B cell (primary cell): ENCODE measurements around the gene CDX1. TPM values are rescaled to one million over a fixed set of nuclear protein-coding genes. Genes with fewer than 3 reads are reported as not detected.

Experiments
- ATAC-seq: fragments of 200-7000 bp; cut with Tn5 transposase; one replicate; pipeline ENCODE4 v1.10.0; 2021; ENCODE audit warnings: low read depth, mild to moderate bottlenecking, moderate number of reproducible peaks, moderate library complexity
- CTCF ChIA-PET: fragments of 350-600 bp; sonication (Branson Sonifier 250); formaldehyde crosslinking; loops from one replicate; lab custom pipeline; 2021; ENCODE audit warnings: antibody characterized with exemption, inconsistent platforms; lab: Charles Lee
- POLR2A ChIA-PET: fragments of 350-600 bp; sonication (Branson Sonifier 250); formaldehyde crosslinking; loops from one replicate; lab custom pipeline; 2021; ENCODE audit warnings: antibody characterized with exemption; lab: Charles Lee
- DNase-seq: peaks from one replicate; pipeline ENCODE4 v3.0.0; 2013
- H2AFZ ChIP-seq: 2 replicates; pipeline ENCODE4 v1.6.1; 2012; ENCODE audit warnings: mild to moderate bottlenecking, low read depth, low read length; ENCODE audit not compliant: insufficient read depth, poor library complexity, severe bottlenecking
- H3K27ac ChIP-seq, 2 donors: 1 replicate in 1 of 2; 2 replicates in 1 of 2; pipeline ENCODE4 v1.5.1; 2012 to 2013; ENCODE audit warnings: low read length in 2 of 2, mild to moderate bottlenecking in 2 of 2, moderate library complexity in 1 of 2
- H3K27me3 ChIP-seq, 4 experiments: fragments of 200-600 bp in 1 of 4; sonication (generic) in 1 of 4; replicated peaks in 1 of 4; 1 replicate in 2 of 4; 2 replicates in 2 of 4; pipeline versions ENCODE4 v1.6.1 to v1.7.0; 2013 to 2016; ENCODE audit warnings: low read length in 3 of 4, mild to moderate bottlenecking in 2 of 4, mixed read lengths in 1 of 4, moderate library complexity in 1 of 4; ENCODE audit not compliant: insufficient read depth in 4 of 4, control insufficient read depth in 3 of 4; ENCODE audit errors: control extremely low read depth in 1 of 4
- H3K36me3 ChIP-seq, 2 experiments: replicated peaks in 1 of 2; 1 replicate in 1 of 2; 2 replicates in 1 of 2; pipeline versions ENCODE4 v1.6.1 to v1.7.1; 2013; ENCODE audit warnings: low read length in 1 of 2; ENCODE audit not compliant: insufficient read depth in 2 of 2, control insufficient read depth in 1 of 2; ENCODE audit errors: control extremely low read depth in 1 of 2, extremely low read depth in 1 of 2
- H3K4me1 ChIP-seq, 2 donors: fragments of 200-600 bp in 1 of 2; sonication (generic) in 1 of 2; 1 replicate in 1 of 2; 2 replicates in 1 of 2; pipeline versions ENCODE4 v1.5.1 to v1.6.1; 2013 to 2017; ENCODE audit warnings: low read length in 2 of 2; ENCODE audit not compliant: control insufficient read depth in 2 of 2, insufficient read depth in 2 of 2
- H3K4me2 ChIP-seq: replicated peaks from 2 replicates; pipeline ENCODE3; 2012; ENCODE audit warnings: mild to moderate bottlenecking, low read depth, low read length; ENCODE audit not compliant: poor library complexity, severe bottlenecking
- H3K4me3 ChIP-seq, 5 experiments: fragments of 200-600 bp in 1 of 5; sonication (generic) in 1 of 5; 1 replicate in 3 of 5; 2 replicates in 2 of 5; pipeline versions ENCODE4 v1.5.1 to v1.7.0; 2011 to 2016; ENCODE audit warnings: low read length in 4 of 5, mild to moderate bottlenecking in 4 of 5, low read depth in 2 of 5, control low read depth in 1 of 5, moderate library complexity in 1 of 5; ENCODE audit not compliant: insufficient read depth in 1 of 5; ENCODE audit errors: control extremely low read depth in 1 of 5, extremely low read depth in 1 of 5
- H3K79me2 ChIP-seq: fragments of 200-600 bp; sonication (generic); one replicate; pipeline ENCODE4 v1.6.0; 2016; ENCODE audit warnings: low read length; ENCODE audit not compliant: control insufficient read depth, insufficient read depth
- H3K9ac ChIP-seq: fragments of 200-600 bp; sonication (generic); 2 replicates; pipeline ENCODE4 v1.6.1; 2017; ENCODE audit warnings: mild to moderate bottlenecking, low read length, moderate library complexity
- H3K9me3 ChIP-seq, 3 donors: one replicate each; pipeline versions ENCODE4 v1.6.1 to v1.7.1; 2013; ENCODE audit warnings: low read length in 2 of 3; ENCODE audit not compliant: control insufficient read depth in 2 of 3, insufficient read depth in 1 of 3; ENCODE audit errors: control extremely low read depth in 1 of 3
- H4K20me1 ChIP-seq: 2 replicates; pipeline ENCODE4 v1.6.0; 2012; ENCODE audit warnings: mild to moderate bottlenecking, low read length; ENCODE audit not compliant: insufficient read depth, control insufficient read depth, poor library complexity, severe bottlenecking
- H3K27ac Mint-ChIP-seq: one replicate; pipeline ENCODE4 v1.8.0; 2021; ENCODE audit warnings: mixed read lengths
- H3K27me3 Mint-ChIP-seq: one replicate; pipeline ENCODE4 v1.8.0; 2021; ENCODE audit warnings: mixed read lengths
- H3K4me1 Mint-ChIP-seq: one replicate; pipeline ENCODE4 v1.8.0; 2021; ENCODE audit warnings: mixed read lengths
- H3K4me3 Mint-ChIP-seq: one replicate; pipeline ENCODE4 v1.8.0; 2021; ENCODE audit warnings: mixed read lengths
- H3K9me3 Mint-ChIP-seq: one replicate; pipeline ENCODE4 v1.8.0; 2022; ENCODE audit warnings: mixed read lengths; ENCODE audit not compliant: insufficient read depth
- EZH2 ChIP-seq: IDR thresholded peaks from 2 replicates; pipeline ENCODE4 v1.6.1; 2012; ENCODE audit warnings: borderline replicate concordance, low read depth, mild to moderate bottlenecking, moderate library complexity, low read length; ENCODE audit not compliant: insufficient read depth, poor library complexity, severe bottlenecking
- WGBS: methylation state at CpG from one replicate; pipeline ENCODE4 v1.1.5; 2013; ENCODE audit warnings: missing lambda C conversion rate; ENCODE audit not compliant: insufficient coverage; 5-methylcytosine and 5-hydroxymethylcytosine counted together
- intact Hi-C: fragments of 100-400 bp; cut with micrococcal nuclease; formaldehyde crosslinking; loops from one replicate; pipeline ENCODE4 v1.10.0; 2022
- polyA plus RNA-seq: library from polyadenylated mRNA; depleted of rRNA; stranded (reverse); fragments of >200 nt; gene quantifications from 2 replicates; pipeline ENCODE4 v1.2.3, GENCODE V29; 2012
- total RNA-seq, 2 donors: library from RNA; stranded (reverse); fragments of 120-200 nt in 1 of 2; gene quantifications; 1 replicate in 1 of 2; 2 replicates in 1 of 2; pipeline versions ENCODE4 v1.2.3 to v1.2.4, GENCODE V29; 2013 to 2022
- TF ChIP-seq, protein P1 (sequence below): fragments of 200-600 bp; IDR thresholded peaks from one replicate; pipeline ENCODE4 v1.8.0; 2022; ENCODE audit warnings: antibody characterized with exemption, mild to moderate bottlenecking

CDX1 gene
- total and polyA plus RNA-seq, 2 donors (not counting 1 experiment from before 2014, with no cell fraction given): not detected

DNA sequence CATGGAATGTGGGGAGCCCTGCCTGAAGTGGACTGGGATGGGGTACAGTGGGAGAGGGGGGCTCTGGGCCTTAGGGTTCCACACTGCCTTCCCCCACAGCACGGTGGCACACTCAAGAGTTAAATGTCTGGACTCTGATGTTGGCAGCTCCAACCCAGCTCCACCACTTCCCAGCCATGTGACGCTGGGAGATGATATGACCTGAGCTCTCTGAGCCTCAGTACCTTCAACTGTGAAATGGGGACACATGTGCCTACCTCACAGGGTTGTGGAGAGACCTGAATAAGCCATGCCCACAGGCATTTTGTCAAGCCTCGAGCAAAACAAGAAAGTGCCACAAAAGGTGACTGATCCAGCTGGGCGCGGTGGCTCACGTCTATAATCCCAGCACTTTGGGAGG, 7.5 kb upstream of the CDX1 start:
- DNase-seq (no peak), ATAC-seq (no peak)
- intact Hi-C loops: no loop called here
- H3K4me3 ChIP-seq: no peak overlapping the region
- no peak overlapping the region for H3K4me2 ChIP-seq
- Mint-ChIP-seq H3K27ac (no peak overlapping the region), H3K27me3 (no peaks in the 10 kb centered on the region), H3K9me3 (no peaks in the 10 kb centered on the region), H3K4me1 (peaks cover 33% of the 10 kb centered on the region), H3K4me3 (no peak overlapping the region)
- H3K4me1 ChIP-seq: peaks cover 21 to 28% of the 10 kb centered on the region in 2 donors
- H4K20me1 ChIP-seq: no peaks in the 10 kb centered on the region
- ChIA-PET POLR2A (no interaction called here), CTCF (interaction anchor here (0.8 to 2.7 kb wide), 4 partner anchors 13 to 192 kb away, joined by 4 to 11 read pairs (median 6); no protein-coding TSS in a partner anchor)
- no peaks in the 10 kb centered on the region for H3K27me3 ChIP-seq
- no peaks in the 10 kb centered on the region for H3K36me3 ChIP-seq
- H2AFZ ChIP-seq: no peak overlapping the region
- whole genome bisulfite sequencing: 85% methylated on average over 6 of the region's 6 CpGs
- no peak for TF ChIP-seq EZH2
- TF ChIP-seq, protein P1, sequence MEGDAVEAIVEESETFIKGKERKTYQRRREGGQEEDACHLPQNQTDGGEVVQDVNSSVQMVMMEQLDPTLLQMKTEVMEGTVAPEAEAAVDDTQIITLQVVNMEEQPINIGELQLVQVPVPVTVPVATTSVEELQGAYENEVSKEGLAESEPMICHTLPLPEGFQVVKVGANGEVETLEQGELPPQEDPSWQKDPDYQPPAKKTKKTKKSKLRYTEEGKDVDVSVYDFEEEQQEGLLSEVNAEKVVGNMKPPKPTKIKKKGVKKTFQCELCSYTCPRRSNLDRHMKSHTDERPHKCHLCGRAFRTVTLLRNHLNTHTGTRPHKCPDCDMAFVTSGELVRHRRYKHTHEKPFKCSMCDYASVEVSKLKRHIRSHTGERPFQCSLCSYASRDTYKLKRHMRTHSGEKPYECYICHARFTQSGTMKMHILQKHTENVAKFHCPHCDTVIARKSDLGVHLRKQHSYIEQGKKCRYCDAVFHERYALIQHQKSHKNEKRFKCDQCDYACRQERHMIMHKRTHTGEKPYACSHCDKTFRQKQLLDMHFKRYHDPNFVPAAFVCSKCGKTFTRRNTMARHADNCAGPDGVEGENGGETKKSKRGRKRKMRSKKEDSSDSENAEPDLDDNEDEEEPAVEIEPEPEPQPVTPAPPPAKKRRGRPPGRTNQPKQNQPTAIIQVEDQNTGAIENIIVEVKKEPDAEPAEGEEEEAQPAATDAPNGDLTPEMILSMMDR: no peak
- H3K27ac ChIP-seq: no peak overlapping the region
- H3K9me3 ChIP-seq: no peaks in the 10 kb centered on the region
- H3K9ac ChIP-seq: no peak overlapping the region
- H3K79me2 ChIP-seq: no peaks in the 10 kb centered on the region

DNA sequence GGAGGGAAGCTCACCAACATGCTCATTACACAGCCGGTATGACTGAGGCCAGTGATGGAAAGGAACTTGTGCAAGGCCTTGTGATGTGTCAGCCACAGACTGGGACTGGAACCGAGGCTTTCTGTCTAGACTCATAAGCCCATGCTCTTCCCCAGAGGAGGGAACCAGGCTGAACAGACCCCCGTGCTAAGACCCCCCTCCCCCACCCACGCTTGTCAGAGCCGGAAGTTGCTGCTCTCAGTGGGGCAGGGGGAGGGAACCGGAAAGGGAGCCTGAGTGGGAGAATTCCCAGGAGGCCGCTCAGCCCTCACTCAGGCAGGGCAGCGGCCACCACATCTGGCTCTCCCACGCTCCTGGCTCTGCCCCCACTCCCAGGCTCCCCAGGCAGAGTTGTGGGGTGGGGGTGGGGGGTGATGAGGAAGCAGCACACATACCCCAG, 6.8 kb upstream of the CDX1 start:
- POLR2A ChIA-PET: interaction anchor here (0.6 kb wide), 1 partner anchor 236 kb away, joined by 3 read pairs; no protein-coding TSS in a partner anchor
- H4K20me1 ChIP-seq: no peaks in the 10 kb centered on the region
- H3K27me3 ChIP-seq: no peaks in the 10 kb centered on the region
- H3K27ac ChIP-seq: no peak overlapping the region
- no peak overlapping the region for H3K4me3 ChIP-seq
- no peaks in the 10 kb centered on the region for H3K79me2 ChIP-seq
- no CpG with 5 or more reads among the region's 9 CpGs for WGBS
- no peaks in the 10 kb centered on the region for H3K9me3 ChIP-seq
- Mint-ChIP-seq H3K27ac (no peak overlapping the region), H3K4me1 (peaks cover 29% of the 10 kb centered on the region), H3K9me3 (no peaks in the 10 kb centered on the region), H3K4me3 (no peak overlapping the region), H3K27me3 (no peaks in the 10 kb centered on the region)
- H3K36me3 ChIP-seq: no peaks in the 10 kb centered on the region
- peaks cover 21 to 28% of the 10 kb centered on the region in 2 donors for H3K4me1 ChIP-seq
- H2AFZ ChIP-seq: peak overlapping the region; percentile 22
- intact Hi-C loops: no loop called here
- TF ChIP-seq, protein P1: no peak
- TF ChIP-seq EZH2: no peak
- ATAC-seq (no peak), DNase-seq (peak; percentile 21)
- CTCF ChIA-PET: interaction anchor here (0.8 to 2.7 kb wide), 4 partner anchors 13 to 191 kb away, joined by 4 to 11 read pairs (median 6); no protein-coding TSS in a partner anchor
- peak overlapping the region; percentile 41 for H3K4me2 ChIP-seq
- no peak overlapping the region for H3K9ac ChIP-seq
